ENCODE measurements around the gene TADA1. TPM values are rescaled to one million over a fixed set of nuclear protein-coding genes. Genes with fewer than 3 reads are reported as not detected.
"Not testable (repeated sequence)": the region's sequence is repeated elsewhere in the genome, so short reads cannot be mapped to it uniquely, and the experiment has no call there.

Gene TADA1
- total RNA-seq, 3 donors from 2014 or later (not counting 1 experiment from before 2014, with no cell fraction given): 11.7 to 13.7 (median 12.5) TPM

GRCh38 chr1:166839600-166840308, 36.3 kb downstream of the TADA1 start:
- Histone ChIP-seq H3K4me1 (ENCODE audit: control insufficient read depth, insufficient read depth, low read length) (peaks cover 18% of the 10 kb centered on the region), H3K4me3 (ENCODE audit: low read length) (peak overlapping the region; percentile 69), H3K36me3 (ENCODE audit: control insufficient read depth, insufficient read depth, low read length) (peaks cover 36% of the 10 kb centered on the region), H3K27ac (ENCODE audit: low read length) (peak overlapping the region; percentile 85), H3K9me3 (ENCODE audit: control insufficient read depth, insufficient read depth, low read length) (no peaks in the 10 kb centered on the region), H3K27me3 (ENCODE audit: control insufficient read depth, insufficient read depth, low read length) (no peaks in the 10 kb centered on the region)
- no peak for TF ChIP-seq CTCF (IDR thresholded peaks at IDR 0.05)
- H3K27ac Mint-ChIP-seq: peak overlapping the region; percentile 72 to 89
- H3K9me3 Mint-ChIP-seq: no peaks in the 10 kb centered on the region
- peaks cover 30 to 50% of the 10 kb centered on the region in 2 donors for H3K4me1 Mint-ChIP-seq
- H3K36me3 Mint-ChIP-seq: peaks cover 7% of the 10 kb centered on the region
- peaks cover 0 to 2% of the 10 kb centered on the region in 2 donors for H3K27me3 Mint-ChIP-seq (ENCODE audit: low read depth in 2 of 2)
- under 1% methylated on average over 82 of the region's 82 CpGs for WGBS (ENCODE audit: insufficient coverage)
- intact Hi-C loops (cut with micrococcal nuclease): no loop called here
- peak; percentile 33 to 76 for DNase-seq
- H3K4me3 Mint-ChIP-seq: peak overlapping the region; percentile 88
- ATAC-seq: peak; percentile 32 to 35 (median 32)

- intact Hi-C loops (cut with micrococcal nuclease): no loop called here
These were observed 37.1 kb downstream of the TADA1 start, which contains the start of gene POGK for GRCh38 chr1:166838766-166839599. POGK (plus strand) TSS chr1:166839475; CDS start chr1:166840957, 1,482 bp downstream.

GRCh38 chr1:166836733-166837132, 39.3 kb downstream of the TADA1 start:
- H3K27ac Mint-ChIP-seq: no peak overlapping the region
- no peak for TF ChIP-seq CTCF (IDR thresholded peaks at IDR 0.05)
- no peak overlapping the region for H3K27ac ChIP-seq (ENCODE audit: low read length)
- H3K4me3 ChIP-seq (ENCODE audit: low read length): no peak overlapping the region
- H3K9me3 Mint-ChIP-seq: no peaks in the 10 kb centered on the region
- intact Hi-C loops (cut with micrococcal nuclease): no loop called here
- H3K27me3 ChIP-seq (ENCODE audit: control insufficient read depth, insufficient read depth, low read length): peaks cover 4% of the 10 kb centered on the region
- H3K4me1 ChIP-seq (ENCODE audit: control insufficient read depth, insufficient read depth, low read length): peaks cover 18% of the 10 kb centered on the region
- no peak overlapping the region for H3K4me3 Mint-ChIP-seq
- WGBS (ENCODE audit: insufficient coverage): 98% methylated on average over 4 of the region's 4 CpGs
- H3K27me3 Mint-ChIP-seq (ENCODE audit: low read depth in 2 of 2): peaks cover 4 to 9% of the 10 kb centered on the region in 2 donors
- H3K9me3 ChIP-seq (ENCODE audit: control insufficient read depth, insufficient read depth, low read length): no peaks in the 10 kb centered on the region
- no peaks in the 10 kb centered on the region for H3K36me3 Mint-ChIP-seq
- peaks cover 8% of the 10 kb centered on the region for H3K36me3 ChIP-seq (ENCODE audit: control insufficient read depth, insufficient read depth, low read length)
- DNase-seq: no peak
- H3K4me1 Mint-ChIP-seq: peaks cover 21 to 27% of the 10 kb centered on the region in 2 donors
- no peak for ATAC-seq

More at GRCh38 chr1:166838766-166839599, 37.1 kb downstream of the TADA1 start, which contains the start of gene POGK:
- Mint-ChIP-seq H3K27me3 (ENCODE audit: low read depth in 2 of 2) (peaks cover 0 to 9% of the 10 kb centered on the region in 2 donors), H3K27ac (peak within 1 kb of the TSS; percentile 80 to 89), H3K36me3 (no peaks in the 10 kb centered on the region), H3K4me1 (peaks cover 22 to 42% of the 10 kb centered on the region in 2 donors), H3K9me3 (no peaks in the 10 kb centered on the region), H3K4me3 (peak within 1 kb of the TSS; percentile 89)
- Histone ChIP-seq H3K4me1 (ENCODE audit: control insufficient read depth, insufficient read depth, low read length) (peaks cover 18% of the 10 kb centered on the region), H3K4me3 (ENCODE audit: low read length) (peak within 1 kb of the TSS; percentile 69), H3K9me3 (ENCODE audit: control insufficient read depth, insufficient read depth, low read length) (no peaks in the 10 kb centered on the region), H3K27ac (ENCODE audit: low read length) (peak within 1 kb of the TSS; percentile 85), H3K27me3 (ENCODE audit: control insufficient read depth, insufficient read depth, low read length) (no peaks in the 10 kb centered on the region), H3K36me3 (ENCODE audit: control insufficient read depth, insufficient read depth, low read length) (peaks cover 28% of the 10 kb centered on the region)
- TF ChIP-seq CTCF (IDR thresholded peaks at IDR 0.05): no peak
- peak; percentile 95 to 96 (median 96) for ATAC-seq
- WGBS (ENCODE audit: insufficient coverage): under 1% methylated on average over 62 of the region's 63 CpGs
- DNase-seq: peak; percentile 73 to 90

GRCh38 chr1:166829762-166830161, 46.3 kb downstream of the TADA1 start:
- WGBS (ENCODE audit: insufficient coverage): 50% methylated on average over 1 of the region's 1 CpG
- H3K4me3 ChIP-seq (ENCODE audit: low read length); H3K27me3 ChIP-seq (ENCODE audit: control insufficient read depth, insufficient read depth, low read length); intact Hi-C loops (cut with micrococcal nuclease); H3K4me1 ChIP-seq (ENCODE audit: control insufficient read depth, insufficient read depth, low read length); DNase-seq; H3K27ac Mint-ChIP-seq; H3K27ac ChIP-seq (ENCODE audit: low read length); H3K4me3 Mint-ChIP-seq; H3K9me3 ChIP-seq (ENCODE audit: control insufficient read depth, insufficient read depth, low read length); H3K4me1 Mint-ChIP-seq; H3K36me3 ChIP-seq (ENCODE audit: control insufficient read depth, insufficient read depth, low read length); H3K9me3 Mint-ChIP-seq; ATAC-seq: not testable (repeated sequence)
- Mint-ChIP-seq H3K27me3 (ENCODE audit: low read depth in 2 of 2) (peaks cover 14 to 24% of the 10 kb centered on the region in 2 donors), H3K36me3 (peaks cover 18% of the 10 kb centered on the region)

Data from natural killer cell (primary cell).